Lung microvascular endothelial cell (primary cell): ENCODE measurements around the gene TRDMT1. TPM values are rescaled to one million over a fixed set of nuclear protein-coding genes. Genes with fewer than 3 reads are reported as not detected.

Source experiments
- DNase-seq, 2 donors: peaks; one replicate each; pipeline versions ENCODE4 v3.0.0 to v3.0.0-alpha.2; 2010; ENCODE audit warnings: low read depth in 2 of 2
- total RNA-seq: library from RNA; depleted of rRNA; stranded (reverse); fragments of >200 nt; gene quantifications from 2 replicates; pipeline ENCODE4 v1.2.1, GENCODE V29; 2014

The TRDMT1 gene
- total RNA-seq, 1 donor from 2014 or later, result 3.8 TPM

DNA sequence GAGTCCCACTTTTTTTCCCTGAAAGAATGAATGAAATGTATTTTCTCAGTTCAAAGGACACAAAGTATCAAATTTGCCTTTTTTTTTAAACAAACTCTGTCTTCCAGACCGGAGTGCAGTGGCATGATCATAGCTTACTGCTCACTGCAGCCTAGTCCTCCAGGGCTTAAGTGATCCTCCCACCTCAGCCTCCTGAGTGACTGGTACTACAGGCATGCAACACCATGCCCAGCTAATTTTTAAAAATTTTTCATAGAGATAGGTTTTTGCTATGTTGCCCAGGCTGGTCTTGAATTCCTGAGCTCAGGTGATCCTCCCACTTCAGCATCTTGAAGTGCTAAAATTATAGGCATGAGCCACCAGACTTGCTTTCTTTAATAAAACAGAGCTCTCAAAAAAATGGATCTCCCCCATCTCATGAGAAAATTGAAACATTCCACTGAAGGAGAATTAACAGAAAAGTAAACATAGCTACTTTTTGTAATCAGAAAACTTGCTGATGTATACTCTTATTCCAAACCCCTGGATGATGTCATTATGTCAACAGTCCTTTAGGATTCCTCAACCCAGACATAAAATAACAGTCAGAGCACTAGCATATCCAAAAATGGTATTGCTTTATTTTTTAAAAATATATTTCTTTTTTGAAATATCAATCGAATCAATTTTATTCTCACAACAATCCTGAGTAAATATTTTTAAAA is 12.3 kb upstream of the TRDMT1 start:
- peak; percentile 16 to 39 for DNase-seq

DNA sequence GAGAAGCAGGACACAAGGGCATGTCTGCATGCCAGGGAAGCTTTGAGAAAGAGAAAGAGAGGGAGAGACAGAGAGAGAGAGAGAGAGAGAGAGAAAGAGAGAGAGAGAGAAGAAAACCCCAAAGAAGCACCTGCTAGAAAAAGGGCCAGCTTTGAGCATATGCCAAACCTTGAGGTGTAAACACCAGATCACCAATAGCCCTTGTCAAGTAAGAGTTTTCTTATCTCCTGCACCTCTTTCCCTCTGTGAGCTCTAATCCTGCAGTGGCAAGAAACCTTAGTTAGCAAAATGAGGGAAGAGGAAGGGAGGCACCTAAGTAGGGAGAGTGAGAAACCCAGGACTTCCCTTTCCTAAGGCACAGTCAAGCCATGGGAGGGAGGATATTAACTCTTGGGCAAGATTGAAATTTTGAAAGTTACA is 11.3 kb upstream of the TRDMT1 start:
- no peak for DNase-seq

DNA sequence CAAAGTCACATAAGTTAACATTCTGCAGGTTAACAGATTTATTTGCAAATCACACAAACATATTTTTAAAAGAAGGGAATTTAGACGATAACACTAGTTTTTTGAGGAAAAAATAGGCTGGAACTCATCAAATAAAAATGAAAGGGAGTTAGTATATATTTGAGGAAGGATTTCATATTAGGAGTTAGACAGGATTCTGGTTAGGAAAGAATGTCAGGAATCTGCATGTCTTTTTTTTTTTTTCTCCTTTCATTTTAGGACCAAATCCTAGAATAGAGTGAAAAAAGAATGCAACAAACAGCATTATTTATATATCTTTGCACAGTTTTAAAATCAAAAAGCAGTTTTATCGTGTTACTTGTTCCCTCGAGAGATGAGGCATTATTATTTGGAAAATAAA is 8.9 kb upstream of the TRDMT1 start:
- peak; percentile 15 to 55 for DNase-seq

GRCh38 chr10:17209881-17210280 is 8.4 kb upstream of the TRDMT1 start:
- DNase-seq, result no peak

- no peak for DNase-seq
Observed at GRCh38 chr10:17209302-17209701, 7.8 kb upstream of the TRDMT1 start.

GRCh38 chr10:17208476-17208875 is 7.0 kb upstream of the TRDMT1 start:
- DNase-seq, result no peak

DNA sequence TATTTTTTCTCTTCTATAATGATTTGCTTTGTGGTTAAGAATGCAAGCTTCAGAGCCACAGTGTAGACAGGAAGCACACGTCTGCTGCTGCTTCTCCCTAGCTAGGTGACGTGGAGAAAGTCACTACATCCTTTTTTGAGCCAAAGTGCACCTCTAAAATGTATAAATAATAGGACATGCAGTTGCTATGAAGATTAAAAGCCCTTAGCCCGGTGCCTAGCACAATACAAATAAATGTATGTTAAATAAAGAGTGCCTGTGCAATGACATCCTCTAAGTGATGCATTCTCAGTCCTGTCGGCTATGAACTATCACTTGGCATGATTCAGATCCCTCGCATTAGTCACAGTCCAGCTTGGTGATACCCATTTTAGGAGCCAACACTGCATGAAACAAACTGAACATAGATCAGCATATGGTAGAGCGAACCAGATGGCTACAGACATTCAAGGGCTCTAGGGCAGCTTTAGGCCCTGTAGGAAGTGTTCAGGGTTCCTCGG is 4.8 kb upstream of the TRDMT1 start:
- peak; percentile 26 to 76 for DNase-seq

GRCh38 chr10:17203416-17203815 is 1.9 kb upstream of the TRDMT1 start:
- DNase-seq, result no peak

GRCh38 chr10:17202999-17203398 is 1.5 kb upstream of the TRDMT1 start:
- no peak for DNase-seq

GRCh38 chr10:17202506-17202905 is 1.0 kb upstream of the TRDMT1 start:
- no peak for DNase-seq

GRCh38 chr10:17201794-17202116 is 283 bp upstream of the TRDMT1 start:
- DNase-seq, result no peak

DNA sequence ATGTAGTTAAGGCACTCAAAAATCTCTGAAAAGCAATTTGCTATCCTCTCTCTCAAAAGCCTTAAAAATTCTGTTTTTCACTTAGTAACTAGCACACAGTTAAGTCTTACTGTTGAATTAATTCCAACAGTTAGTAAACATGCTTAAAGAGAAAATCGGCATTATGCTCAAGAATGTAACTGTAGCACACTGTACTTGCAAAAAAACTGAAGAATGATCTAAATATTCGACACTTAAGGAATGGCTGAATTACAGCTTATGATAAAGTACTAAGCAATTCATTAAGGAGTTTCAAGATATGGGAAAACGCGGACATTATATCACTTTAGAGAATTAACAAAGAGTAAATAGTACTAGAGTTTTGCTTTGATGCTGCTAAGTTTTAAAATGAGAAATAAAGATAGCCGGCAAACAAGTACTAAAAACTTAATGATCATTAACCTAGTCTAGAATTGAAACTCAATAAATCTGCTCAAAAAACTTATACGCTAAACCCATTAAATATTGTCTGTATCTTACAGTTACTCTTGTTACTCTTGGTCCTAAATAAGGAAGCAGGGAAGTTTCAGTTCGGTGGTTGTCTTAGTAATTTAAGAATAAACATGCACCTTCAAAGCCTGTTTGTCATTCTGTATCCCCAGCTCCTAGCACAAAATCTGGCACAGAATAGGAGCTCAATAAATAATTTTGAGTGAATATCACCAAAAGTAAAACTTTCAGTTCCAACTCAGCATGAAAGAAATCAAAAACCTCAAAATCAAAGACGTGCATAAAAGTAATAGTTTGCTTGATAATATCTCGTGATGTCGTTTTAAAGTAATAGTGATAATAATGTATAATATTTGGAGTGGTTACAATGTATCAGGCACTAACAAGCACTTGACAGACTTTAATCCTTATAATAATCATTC is 1.2 kb downstream of the TRDMT1 start:
- DNase-seq, result peak; percentile 15 to 65

- DNase-seq, result peak; percentile 16 to 57
Observed at GRCh38 chr10:17199351-17199804, 2.1 kb downstream of the TRDMT1 start.

- DNase-seq, result no peak
Observed at GRCh38 chr10:17196573-17196972, 4.9 kb downstream of the TRDMT1 start.

DNA sequence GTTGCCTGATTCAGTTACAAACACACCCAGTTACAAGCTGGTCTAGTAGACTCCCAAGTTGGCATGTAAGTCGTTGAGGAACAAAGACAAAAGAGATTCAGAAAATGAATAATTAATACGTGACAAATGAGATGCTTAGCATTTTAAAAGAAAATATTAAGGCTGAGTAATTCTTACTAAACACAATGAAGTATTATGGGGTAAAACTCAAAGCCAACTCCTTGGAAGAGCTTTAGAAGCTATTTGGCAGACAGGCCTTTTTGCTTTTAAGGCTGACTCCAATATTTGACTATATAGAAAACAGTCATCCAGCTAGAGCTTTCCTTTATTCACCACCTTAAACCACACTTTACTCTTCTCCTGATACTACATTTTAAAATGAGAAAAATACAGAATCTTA is 5.4 kb downstream of the TRDMT1 start:
- no peak for DNase-seq

DNA sequence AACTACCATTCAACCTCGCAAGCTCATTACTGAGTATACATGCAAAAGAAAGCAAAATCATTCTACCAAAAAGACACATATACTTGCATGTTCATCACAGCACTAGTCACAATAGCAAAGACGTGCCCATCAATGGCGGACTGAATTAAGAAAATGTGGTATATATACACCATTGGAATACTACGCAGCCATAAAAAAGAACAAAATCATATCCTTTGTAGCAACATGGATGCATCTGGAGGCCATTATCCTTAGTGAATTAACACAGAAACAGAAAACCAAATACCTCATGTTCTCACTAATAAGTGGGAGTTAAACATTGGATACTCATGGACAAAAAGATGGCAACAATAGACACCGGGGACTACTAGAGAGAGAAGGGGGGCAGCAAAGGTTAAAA is 6.4 kb downstream of the TRDMT1 start:
- DNase-seq, result no peak

- DNase-seq, result no peak
Observed at GRCh38 chr10:17190602-17191001, 10.9 kb downstream of the TRDMT1 start.

DNA sequence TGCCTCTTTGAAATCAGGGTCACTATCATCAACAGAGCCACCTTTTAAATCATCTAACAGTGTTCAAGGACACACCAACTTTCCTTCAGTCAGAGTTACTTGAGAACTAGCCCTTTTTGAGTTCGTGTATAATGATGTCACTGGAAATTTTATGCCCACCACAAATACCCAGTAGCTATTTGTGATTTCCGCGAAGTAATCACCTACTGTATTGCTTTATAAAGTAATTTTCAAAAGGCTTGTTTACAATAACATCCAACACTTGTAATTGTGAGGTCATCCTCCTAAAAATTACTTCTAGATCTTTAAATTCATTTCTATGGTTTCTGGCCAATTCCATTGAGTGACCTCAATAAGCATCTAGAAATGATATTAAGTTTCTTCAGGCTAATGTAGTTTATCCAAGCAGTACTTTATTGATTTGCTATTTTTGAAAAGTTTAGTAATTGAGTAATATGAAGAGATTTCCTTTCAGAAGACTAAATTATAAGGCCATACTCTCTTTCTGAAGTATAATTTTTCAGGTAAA is 12.8 kb downstream of the TRDMT1 start:
- no peak for DNase-seq

GRCh38 chr10:17185873-17186272 is 15.6 kb downstream of the TRDMT1 start:
- DNase-seq, result no peak

- no peak for DNase-seq
Observed at GRCh38 chr10:17183110-17183509, 18.4 kb downstream of the TRDMT1 start.

- peak; percentile 51 to 55 for DNase-seq
Observed at GRCh38 chr10:17181751-17182150, 19.7 kb downstream of the TRDMT1 start.

GRCh38 chr10:17181110-17181509 is 20.4 kb downstream of the TRDMT1 start:
- no peak for DNase-seq
